Upper lobe of right lung (tissue), 1 donor: ENCODE results near the gene TRAPPC6A. TPM values are rescaled to one million over a fixed set of nuclear protein-coding genes. Genes with fewer than 3 reads are reported as not detected.
A peak's percentile ranks its signal among the peaks of the same experiment; 100 is the strongest.

Experiments
- ATAC-seq: fragments of 200-7000 bp; cut with Tn5 transposase; one replicate; pipeline ENCODE4 v1.9.1; 2020; ENCODE audit warnings: mild to moderate bottlenecking, moderate library complexity
- DNase-seq: peaks from one replicate; pipeline ENCODE4 v3.0.0-alpha.2; 2020
- H3K27ac ChIP-seq: fragments of 200-600 bp; one replicate; pipeline ENCODE4 v1.8.0; 2022
- H3K27me3 ChIP-seq: fragments of 200-600 bp; one replicate; pipeline ENCODE4 v1.8.0; 2022; ENCODE audit warnings: mild to moderate bottlenecking
- H3K36me3 ChIP-seq: fragments of 200-600 bp; one replicate; pipeline ENCODE4 v1.8.0; 2022
- H3K4me1 ChIP-seq: fragments of 200-600 bp; one replicate; pipeline ENCODE4 v1.8.0; 2022
- H3K4me3 ChIP-seq: fragments of 200-600 bp; one replicate; pipeline ENCODE4 v1.8.0; 2022; ENCODE audit warnings: mild to moderate bottlenecking
- H3K9me3 ChIP-seq: fragments of 200-600 bp; one replicate; pipeline ENCODE4 v1.8.0; 2022
- CTCF ChIP-seq: fragments of 200-600 bp; IDR thresholded peaks from one replicate; pipeline ENCODE4 v1.8.0; 2022; ENCODE audit warnings: antibody characterized with exemption
- intact Hi-C: fragments of 100-400 bp; cut with DNase I; formaldehyde crosslinking; loops from one replicate; pipeline ENCODE4 v1.11.0; 2022
- total RNA-seq: library from RNA; stranded (reverse); fragmentation: NEBNext Ultra II Directional; extraction: Animal tissue kit (Norgen Biotek cat#: 25700); gene quantifications from one replicate; pipeline ENCODE4 v1.2.1, GENCODE V29; 2021
- donor health status: DM: no; HTN: yes; CAD: no; lungs with severe emphysema.

The TRAPPC6A gene
- total RNA-seq, 1 donor from 2014 or later: 16.9 TPM

GRCh38 chr19:45179072-45179891, 1.2 kb upstream of the TRAPPC6A start:
- Histone ChIP-seq H3K9me3 (no peaks in the 10 kb centered on the region), H3K4me3 (peak overlapping the region; percentile 92), H3K27me3 (no peaks in the 10 kb centered on the region), H3K27ac (peak overlapping the region; percentile 88), H3K4me1 (peaks cover 23% of the 10 kb centered on the region), H3K36me3 (peaks cover 12% of the 10 kb centered on the region)
- intact Hi-C loops: no loop called here
- DNase-seq: peak; percentile 81
- ATAC-seq: no peak
- no peak for TF ChIP-seq CTCF

- peak; percentile 49 for TF ChIP-seq CTCF
- ATAC-seq (peak; percentile 96), DNase-seq (peak; percentile 100)
- H3K4me3 ChIP-seq: peak within 1 kb of the TSS; percentile 92
- peak within 1 kb of the TSS; percentile 88 for H3K27ac ChIP-seq
- intact Hi-C loops: no loop called here
- peaks cover 23% of the 10 kb centered on the region for H3K4me1 ChIP-seq
- no peaks in the 10 kb centered on the region for H3K27me3 ChIP-seq
- H3K9me3 ChIP-seq: no peaks in the 10 kb centered on the region
- peaks cover 12% of the 10 kb centered on the region for H3K36me3 ChIP-seq
These were observed 430 bp upstream of the TRAPPC6A start, which contains the start of gene BLOC1S3 for GRCh38 chr19:45178262-45179071. TSS of gene BLOC1S3 (plus strand) at chr19:45178784. CDS start at chr19:45179297, 513 bp downstream.

- Histone ChIP-seq H3K4me1 (peaks cover 30% of the 10 kb centered on the region), H3K9me3 (no peaks in the 10 kb centered on the region), H3K27ac (no peak overlapping the region), H3K27me3 (no peaks in the 10 kb centered on the region), H3K4me3 (no peak overlapping the region), H3K36me3 (no peaks in the 10 kb centered on the region)
- DNase-seq (no peak), ATAC-seq (no peak)
- intact Hi-C loops: no loop called here
- TF ChIP-seq CTCF: no peak
These were observed 2.3 kb downstream of the TRAPPC6A start for GRCh38 chr19:45175515-45176345.

- no peak for TF ChIP-seq CTCF
- no peak for DNase-seq
- Histone ChIP-seq H3K4me1 (peaks cover 25% of the 10 kb centered on the region), H3K36me3 (no peaks in the 10 kb centered on the region), H3K4me3 (no peak overlapping the region), H3K27ac (no peak overlapping the region), H3K9me3 (no peaks in the 10 kb centered on the region), H3K27me3 (no peaks in the 10 kb centered on the region)
- ATAC-seq: no peak
- intact Hi-C loops: no loop called here
These were observed 4.2 kb downstream of the TRAPPC6A start for GRCh38 chr19:45173816-45174215.

GRCh38 chr19:45172611-45173208, 5.3 kb downstream of the TRAPPC6A start:
- ATAC-seq (no peak), DNase-seq (no peak)
- no peak overlapping the region for H3K4me3 ChIP-seq
- H3K36me3 ChIP-seq: no peaks in the 10 kb centered on the region
- H3K4me1 ChIP-seq: peaks cover 25% of the 10 kb centered on the region
- TF ChIP-seq CTCF: no peak
- intact Hi-C loops: no loop called here
- H3K27ac ChIP-seq: peak overlapping the region; percentile 30
- H3K9me3 ChIP-seq: no peaks in the 10 kb centered on the region
- no peaks in the 10 kb centered on the region for H3K27me3 ChIP-seq
